ENCODE measurements around the gene TMEM143. TPM values are rescaled to one million over a fixed set of nuclear protein-coding genes. Genes with fewer than 3 reads are reported as not detected.
"Not testable (repeated sequence)": the region's sequence is repeated elsewhere in the genome, so short reads cannot be mapped to it uniquely, and the experiment has no call there.

TMEM143 gene
- total RNA-seq, 2 donors from 2014 or later = 14.5 to 16.1 TPM

DNA sequence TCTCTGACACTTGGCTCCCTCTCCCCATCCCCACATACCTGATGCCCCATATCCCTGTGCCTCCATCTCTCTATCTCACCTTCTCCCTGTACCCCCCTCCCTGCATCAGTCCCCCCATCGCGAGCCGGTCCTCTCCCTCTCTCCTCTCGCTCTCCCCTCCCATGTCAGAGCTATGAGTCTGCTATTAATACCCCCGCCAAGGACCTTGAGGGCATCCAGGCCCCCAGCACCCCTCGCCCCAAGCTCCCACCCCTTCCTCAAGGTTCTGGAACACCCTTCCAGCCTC lies 31.4 kb upstream of the TMEM143 start:
- no peak overlapping the region for H3K27ac ChIP-seq
- no peak overlapping the region for H3K4me3 ChIP-seq
- H3K9me3 ChIP-seq = no peaks in the 10 kb centered on the region
- ATAC-seq (no peak), DNase-seq (no peak)
- no peaks in the 10 kb centered on the region for H3K36me3 ChIP-seq (replicated peaks in 1 of 2; ENCODE audit: insufficient read depth in 1 of 2, low read depth in 2 of 2)
- 8 to 14% methylated on average over 6 of the region's 6 CpGs for WGBS, 2 donors
- no peak for TF ChIP-seq POLR2A (IDR thresholded peaks at IDR 0.05)
- TF ChIP-seq, protein P1, sequence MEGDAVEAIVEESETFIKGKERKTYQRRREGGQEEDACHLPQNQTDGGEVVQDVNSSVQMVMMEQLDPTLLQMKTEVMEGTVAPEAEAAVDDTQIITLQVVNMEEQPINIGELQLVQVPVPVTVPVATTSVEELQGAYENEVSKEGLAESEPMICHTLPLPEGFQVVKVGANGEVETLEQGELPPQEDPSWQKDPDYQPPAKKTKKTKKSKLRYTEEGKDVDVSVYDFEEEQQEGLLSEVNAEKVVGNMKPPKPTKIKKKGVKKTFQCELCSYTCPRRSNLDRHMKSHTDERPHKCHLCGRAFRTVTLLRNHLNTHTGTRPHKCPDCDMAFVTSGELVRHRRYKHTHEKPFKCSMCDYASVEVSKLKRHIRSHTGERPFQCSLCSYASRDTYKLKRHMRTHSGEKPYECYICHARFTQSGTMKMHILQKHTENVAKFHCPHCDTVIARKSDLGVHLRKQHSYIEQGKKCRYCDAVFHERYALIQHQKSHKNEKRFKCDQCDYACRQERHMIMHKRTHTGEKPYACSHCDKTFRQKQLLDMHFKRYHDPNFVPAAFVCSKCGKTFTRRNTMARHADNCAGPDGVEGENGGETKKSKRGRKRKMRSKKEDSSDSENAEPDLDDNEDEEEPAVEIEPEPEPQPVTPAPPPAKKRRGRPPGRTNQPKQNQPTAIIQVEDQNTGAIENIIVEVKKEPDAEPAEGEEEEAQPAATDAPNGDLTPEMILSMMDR (IDR thresholded peaks at IDR 0.05) = no peak
- peaks cover 26% of the 10 kb centered on the region for H3K4me1 ChIP-seq
- intact Hi-C loops (cut with DNase I) = no loop called here
- H3K27me3 ChIP-seq = peaks cover 0 to 42% of the 10 kb centered on the region in 2 donors

DNA sequence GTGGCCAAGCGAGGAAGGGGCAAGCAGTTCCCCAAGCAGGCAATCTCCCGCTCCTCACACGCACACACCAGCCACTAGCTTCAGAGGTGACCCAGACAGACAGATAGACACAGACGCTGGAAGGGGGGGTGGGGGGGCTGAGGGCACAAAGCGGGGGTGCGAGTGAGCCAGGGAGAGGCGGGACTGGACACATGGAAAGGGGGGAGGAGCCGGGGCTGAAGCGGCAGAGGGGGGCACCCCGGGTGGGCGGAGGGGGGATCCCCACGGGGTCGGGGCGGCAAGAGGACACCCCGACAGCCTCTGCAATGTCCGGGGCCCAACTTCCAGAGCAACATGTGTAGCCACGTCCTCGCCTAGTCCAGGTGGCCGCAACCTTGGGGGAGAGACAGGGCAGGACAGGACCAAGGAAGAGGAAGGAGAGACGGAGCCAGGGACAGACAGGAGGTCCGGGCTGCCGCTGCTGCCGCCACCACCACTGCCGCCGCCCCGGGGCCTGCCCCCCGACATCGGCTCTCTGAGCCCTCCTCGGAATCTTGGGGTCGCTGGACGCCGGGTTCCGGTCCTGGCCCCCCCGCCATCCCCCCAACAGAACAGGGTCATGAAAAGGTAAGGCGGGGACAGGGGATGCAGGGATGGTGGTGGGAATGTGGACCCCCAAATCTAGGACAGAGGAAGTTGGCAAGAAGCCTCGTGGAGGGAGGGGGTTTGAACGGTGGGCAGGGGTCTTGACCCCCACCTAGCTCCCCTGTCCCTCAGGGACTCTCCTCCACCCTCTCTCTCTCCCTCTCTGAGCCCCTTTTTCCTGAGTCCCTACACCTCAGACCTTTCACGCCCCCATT lies 30.8 kb upstream of the TMEM143 start:
- Histone ChIP-seq H3K27me3 (peaks cover 0 to 42% of the 10 kb centered on the region in 2 donors), H3K9me3 (no peaks in the 10 kb centered on the region), H3K36me3 (replicated peaks in 1 of 2; ENCODE audit: insufficient read depth in 1 of 2, low read depth in 2 of 2) (no peaks in the 10 kb centered on the region), H3K27ac (no peak overlapping the region), H3K4me3 (no peak overlapping the region), H3K4me1 (peaks cover 29% of the 10 kb centered on the region)
- TF ChIP-seq, protein P1 (IDR thresholded peaks at IDR 0.05) = no peak
- no peak for TF ChIP-seq POLR2A (IDR thresholded peaks at IDR 0.05)
- ATAC-seq = no peak
- WGBS, 2 donors = 3 to 6% methylated on average over 29 to 35 of the region's 38 CpGs
- intact Hi-C loops (cut with DNase I) = no loop called here
- no peak for DNase-seq

- H3K9me3 ChIP-seq = no peaks in the 10 kb centered on the region
- intact Hi-C loops (cut with DNase I) = no loop called here
- peaks cover 0 to 2% of the 10 kb centered on the region in 2 donors for H3K36me3 ChIP-seq (replicated peaks in 1 of 2; ENCODE audit: insufficient read depth in 1 of 2, low read depth in 2 of 2)
- no peak within 1 kb of the TSS for H3K27ac ChIP-seq
- H3K27me3 ChIP-seq = peaks cover 0 to 42% of the 10 kb centered on the region in 2 donors
- H3K4me1 ChIP-seq = peaks cover 29% of the 10 kb centered on the region
- no peak for ATAC-seq
- no peak for TF ChIP-seq POLR2A (IDR thresholded peaks at IDR 0.05)
- TF ChIP-seq, protein P1 (IDR thresholded peaks at IDR 0.05) = no peak
- no peak within 1 kb of the TSS for H3K4me3 ChIP-seq
- WGBS, 2 donors = 0 to 2% methylated on average over 4 to 34 of the region's 40 CpGs
- no peak for DNase-seq
Measured at GRCh38 chr19:48393559-48394330, 30.0 kb upstream of the TMEM143 start, which contains the start of gene GRIN2D. Gene GRIN2D (plus strand): TSS chr19:48393668. CDS start chr19:48398393, 4,725 bp downstream.

DNA sequence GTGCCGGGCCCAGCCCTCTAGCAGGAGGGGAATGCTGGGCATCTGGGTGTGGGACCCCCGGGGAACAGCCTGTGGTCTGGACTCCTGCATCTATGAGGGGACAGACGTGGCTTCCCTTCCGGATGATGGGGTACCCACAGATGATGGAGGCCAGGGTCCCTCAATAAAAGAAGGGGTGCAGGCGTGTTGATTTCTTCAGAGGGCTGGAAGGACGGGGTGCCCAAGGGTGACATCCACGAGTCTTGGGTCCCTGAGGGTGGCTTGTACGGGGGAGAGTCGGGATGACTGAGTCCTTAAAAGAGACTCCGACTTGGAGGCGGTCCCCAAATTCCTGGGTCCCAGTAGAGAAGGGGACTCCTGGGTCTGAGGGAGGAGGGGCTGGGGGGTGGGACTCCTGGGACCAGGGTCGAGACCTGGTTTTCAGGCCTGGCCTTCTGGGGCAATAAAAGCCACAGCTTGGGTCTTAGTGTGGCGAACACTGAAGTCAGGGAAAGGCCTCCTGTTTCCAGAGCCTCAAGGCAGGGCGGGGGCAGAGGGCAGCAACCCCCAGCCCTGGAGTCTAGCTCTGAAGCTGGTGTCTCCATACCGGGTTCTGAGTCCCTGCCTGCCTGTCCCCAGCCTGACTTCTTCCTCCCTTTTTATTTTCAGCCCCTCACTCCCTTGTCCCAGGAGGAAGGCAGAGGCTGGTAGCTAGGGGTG lies 29.3 kb upstream of the TMEM143 start:
- intact Hi-C loops (cut with DNase I) = no loop called here
- 78 to 86% methylated on average over 10 to 15 of the region's 15 CpGs for WGBS, 2 donors

GRCh38 chr19:48392006-48392344 lies 28.2 kb upstream of the TMEM143 start:
- H3K27me3 ChIP-seq = peaks cover 0 to 36% of the 10 kb centered on the region in 2 donors
- H3K9me3 ChIP-seq; H3K36me3 ChIP-seq (replicated peaks in 1 of 2; ENCODE audit: insufficient read depth in 1 of 2, low read depth in 2 of 2); H3K27ac ChIP-seq; DNase-seq; ATAC-seq; H3K4me3 ChIP-seq; intact Hi-C loops (cut with DNase I): not testable (repeated sequence)
- 36 to 67% methylated on average over 1 of the region's 1 CpG for WGBS, 2 donors
- H3K4me1 ChIP-seq = peaks cover 30% of the 10 kb centered on the region

More for the DNA sequence above, 29.3 kb upstream of the TMEM143 start:
- peaks cover 32% of the 10 kb centered on the region for H3K4me1 ChIP-seq
- no peak overlapping the region for H3K27ac ChIP-seq
- DNase-seq (no peak), ATAC-seq (no peak)
- peaks cover 0 to 40% of the 10 kb centered on the region in 2 donors for H3K27me3 ChIP-seq
- no peak overlapping the region for H3K4me3 ChIP-seq
- H3K36me3 ChIP-seq (replicated peaks in 1 of 2; ENCODE audit: insufficient read depth in 1 of 2, low read depth in 2 of 2) = peaks cover 0 to 2% of the 10 kb centered on the region in 2 donors
- H3K9me3 ChIP-seq = no peaks in the 10 kb centered on the region
- no peak for TF ChIP-seq POLR2A (IDR thresholded peaks at IDR 0.05)
- TF ChIP-seq, protein P1 (IDR thresholded peaks at IDR 0.05) = no peak

Data from body of pancreas (tissue), 4 donors.